Breast epithelium (tissue), 4 donors: ENCODE data around the gene MTHFD1. TPM values are rescaled to one million over a fixed set of nuclear protein-coding genes. Genes with fewer than 3 reads are reported as not detected.

Source experiments
- DNase-seq, 2 donors: peaks; one replicate each; pipeline ENCODE4 v3.0.0-alpha.2; 2019; ENCODE audit warnings: low spot score in 2 of 2
- H3K27ac ChIP-seq, 2 donors: fragments of 200-600 bp; sonication (generic) in 1 of 2; one replicate each; pipeline ENCODE4 v1.5.1; 2016 to 2019; ENCODE audit warnings: mild to moderate bottlenecking in 1 of 2
- H3K27me3 ChIP-seq, 2 donors: fragments of 200-600 bp; sonication (generic) in 1 of 2; one replicate each; pipeline versions ENCODE4 v1.5.1 to v1.6.0; 2017 to 2019; ENCODE audit warnings: control low read depth in 1 of 2, mild to moderate bottlenecking in 1 of 2
- H3K36me3 ChIP-seq: fragments of 200-600 bp; one replicate; pipeline ENCODE4 v1.5.1; 2019
- H3K4me1 ChIP-seq, 2 donors: fragments of 200-600 bp; sonication (generic); one replicate each; pipeline ENCODE4 v1.5.1; 2016 to 2019; ENCODE audit warnings: control low read depth in 1 of 2
- H3K4me3 ChIP-seq, 3 donors: fragments of 200-600 bp; sonication (generic); 1 replicate in 2 of 3; 2 replicates in 1 of 3; pipeline ENCODE4 v1.5.1; 2016 to 2019; ENCODE audit warnings: mild to moderate bottlenecking in 3 of 3, moderate library complexity in 2 of 3
- H3K9me3 ChIP-seq, 2 donors: fragments of 200-600 bp; sonication (generic) in 1 of 2; one replicate each; pipeline ENCODE4 v1.5.1; 2016 to 2019; ENCODE audit warnings: control low read depth in 1 of 2
- POLR2A ChIP-seq: fragments of 450-650 bp; IDR thresholded peaks from one replicate; pipeline ENCODE4 v1.6.1; 2016; ENCODE audit warnings: antibody characterized with exemption, mild to moderate bottlenecking, moderate library complexity
- POLR2AphosphoS5 ChIP-seq, 3 donors: sonication (generic); formaldehyde crosslinking; IDR thresholded peaks; one replicate each; pipeline ENCODE4 v1.6.1; 2017; ENCODE audit warnings: antibody characterized with exemption in 3 of 3
- intact Hi-C: fragments of 100-400 bp; cut with DNase I; formaldehyde crosslinking; loops from one replicate; pipeline ENCODE4 v1.15.1; 2023; ENCODE audit warnings: low total_unique reads
- total RNA-seq, 3 donors: library from RNA; depleted of rRNA; stranded (reverse); fragments of >200 nt; gene quantifications; one replicate each; pipeline ENCODE4 v1.1.0, GENCODE V29; 2016
- TF ChIP-seq, protein P1 (sequence below), 3 donors: fragments of 450-650 bp; IDR thresholded peaks; one replicate each; pipeline ENCODE4 v1.5.1; 2016 to 2017; ENCODE audit warnings: antibody characterized with exemption in 3 of 3, mild to moderate bottlenecking in 3 of 3, moderate library complexity in 3 of 3

Gene MTHFD1
- total RNA-seq, 3 donors from 2014 or later = 48.5 to 126 (median 50.3) TPM

DNA sequence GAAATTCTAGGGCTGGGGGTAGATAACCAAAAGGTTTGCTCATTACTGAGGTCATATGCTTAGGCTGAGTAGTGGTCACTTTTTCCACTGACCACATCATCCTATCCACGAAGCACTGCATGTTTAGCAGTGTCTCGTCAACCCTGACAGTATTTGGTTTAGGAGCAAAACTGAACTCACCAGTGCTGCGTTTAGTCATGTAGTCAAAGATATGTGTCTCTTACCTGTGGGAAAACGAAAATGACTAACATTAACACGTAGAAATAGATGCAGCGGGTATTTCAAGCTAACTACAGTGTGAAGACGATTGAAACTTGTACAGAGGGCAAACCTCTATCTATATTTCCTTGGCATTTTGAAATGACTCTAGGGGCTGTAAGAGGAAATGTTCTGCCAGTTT, 34.6 kb downstream of the MTHFD1 start:
- H3K27me3 ChIP-seq = no peaks in the 10 kb centered on the region
- TF ChIP-seq POLR2A (no peak), POLR2AphosphoS5 (IDR thresholded peaks at IDR 0.05) (no peak)
- TF ChIP-seq, protein P1, sequence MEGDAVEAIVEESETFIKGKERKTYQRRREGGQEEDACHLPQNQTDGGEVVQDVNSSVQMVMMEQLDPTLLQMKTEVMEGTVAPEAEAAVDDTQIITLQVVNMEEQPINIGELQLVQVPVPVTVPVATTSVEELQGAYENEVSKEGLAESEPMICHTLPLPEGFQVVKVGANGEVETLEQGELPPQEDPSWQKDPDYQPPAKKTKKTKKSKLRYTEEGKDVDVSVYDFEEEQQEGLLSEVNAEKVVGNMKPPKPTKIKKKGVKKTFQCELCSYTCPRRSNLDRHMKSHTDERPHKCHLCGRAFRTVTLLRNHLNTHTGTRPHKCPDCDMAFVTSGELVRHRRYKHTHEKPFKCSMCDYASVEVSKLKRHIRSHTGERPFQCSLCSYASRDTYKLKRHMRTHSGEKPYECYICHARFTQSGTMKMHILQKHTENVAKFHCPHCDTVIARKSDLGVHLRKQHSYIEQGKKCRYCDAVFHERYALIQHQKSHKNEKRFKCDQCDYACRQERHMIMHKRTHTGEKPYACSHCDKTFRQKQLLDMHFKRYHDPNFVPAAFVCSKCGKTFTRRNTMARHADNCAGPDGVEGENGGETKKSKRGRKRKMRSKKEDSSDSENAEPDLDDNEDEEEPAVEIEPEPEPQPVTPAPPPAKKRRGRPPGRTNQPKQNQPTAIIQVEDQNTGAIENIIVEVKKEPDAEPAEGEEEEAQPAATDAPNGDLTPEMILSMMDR (IDR thresholded peaks at IDR 0.05) = no peak
- DNase-seq = no peak
- no peaks in the 10 kb centered on the region for H3K4me1 ChIP-seq
- no peak overlapping the region for H3K27ac ChIP-seq
- H3K4me3 ChIP-seq = no peak overlapping the region
- H3K9me3 ChIP-seq = no peaks in the 10 kb centered on the region
- peaks cover 11% of the 10 kb centered on the region for H3K36me3 ChIP-seq
- intact Hi-C loops = no loop called here

DNA sequence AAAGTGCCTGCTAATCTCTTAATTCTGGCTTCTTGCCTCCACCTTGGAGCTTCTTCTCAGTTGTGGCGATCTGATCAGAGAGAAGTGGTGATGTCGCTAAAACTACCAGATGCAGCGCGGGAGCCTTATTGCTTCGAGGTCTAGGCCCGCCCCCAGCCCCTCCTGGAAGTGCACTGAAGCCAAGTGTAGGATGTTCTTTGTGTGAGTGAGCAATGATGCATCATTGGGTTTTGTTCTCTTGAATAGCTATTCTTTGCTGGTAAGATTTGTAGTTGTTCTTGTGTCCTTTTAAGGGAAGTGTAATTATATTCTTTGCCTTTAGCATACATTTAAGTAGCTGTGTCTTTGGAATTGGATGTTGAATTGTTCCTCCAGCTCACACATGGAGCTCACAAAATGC, 35.8 kb downstream of the MTHFD1 start:
- Histone ChIP-seq H3K27ac (no peak overlapping the region), H3K4me3 (no peak overlapping the region), H3K36me3 (peaks cover 11% of the 10 kb centered on the region), H3K4me1 (no peaks in the 10 kb centered on the region), H3K9me3 (no peaks in the 10 kb centered on the region), H3K27me3 (no peaks in the 10 kb centered on the region)
- intact Hi-C loops = no loop called here
- no peak for DNase-seq
- TF ChIP-seq POLR2AphosphoS5 (IDR thresholded peaks at IDR 0.05) = no peak
- TF ChIP-seq, protein P1 (IDR thresholded peaks at IDR 0.05) = no peak
- no peak for TF ChIP-seq POLR2A

DNA sequence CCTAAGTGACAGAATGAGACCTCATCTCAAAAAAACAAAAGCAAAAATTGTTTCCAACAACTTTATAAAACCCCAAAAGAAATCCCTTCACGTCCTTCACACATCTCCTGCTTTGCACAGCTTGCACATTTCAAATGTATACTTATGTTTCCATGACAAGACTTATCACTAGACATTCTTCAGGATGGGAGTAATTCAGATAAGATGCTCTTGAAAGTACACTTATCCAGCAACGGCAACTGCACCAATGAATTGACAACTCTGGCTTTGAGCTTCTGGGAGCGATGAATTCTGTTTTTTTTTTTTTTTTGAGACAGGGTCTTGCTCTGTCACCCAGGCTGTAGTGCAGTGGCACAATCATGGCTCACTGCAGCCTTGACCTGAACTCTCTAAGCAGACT, 46.4 kb downstream of the MTHFD1 start:
- intact Hi-C loops = no loop called here
- H3K4me3 ChIP-seq = no peak overlapping the region
- H3K27me3 ChIP-seq = no peaks in the 10 kb centered on the region
- no peaks in the 10 kb centered on the region for H3K9me3 ChIP-seq
- TF ChIP-seq, protein P1 (IDR thresholded peaks at IDR 0.05) = no peak
- TF ChIP-seq POLR2AphosphoS5 (IDR thresholded peaks at IDR 0.05) = no peak
- no peak for TF ChIP-seq POLR2A
- H3K4me1 ChIP-seq = no peaks in the 10 kb centered on the region
- H3K27ac ChIP-seq = no peak overlapping the region
- no peak for DNase-seq
- no peaks in the 10 kb centered on the region for H3K36me3 ChIP-seq

DNA sequence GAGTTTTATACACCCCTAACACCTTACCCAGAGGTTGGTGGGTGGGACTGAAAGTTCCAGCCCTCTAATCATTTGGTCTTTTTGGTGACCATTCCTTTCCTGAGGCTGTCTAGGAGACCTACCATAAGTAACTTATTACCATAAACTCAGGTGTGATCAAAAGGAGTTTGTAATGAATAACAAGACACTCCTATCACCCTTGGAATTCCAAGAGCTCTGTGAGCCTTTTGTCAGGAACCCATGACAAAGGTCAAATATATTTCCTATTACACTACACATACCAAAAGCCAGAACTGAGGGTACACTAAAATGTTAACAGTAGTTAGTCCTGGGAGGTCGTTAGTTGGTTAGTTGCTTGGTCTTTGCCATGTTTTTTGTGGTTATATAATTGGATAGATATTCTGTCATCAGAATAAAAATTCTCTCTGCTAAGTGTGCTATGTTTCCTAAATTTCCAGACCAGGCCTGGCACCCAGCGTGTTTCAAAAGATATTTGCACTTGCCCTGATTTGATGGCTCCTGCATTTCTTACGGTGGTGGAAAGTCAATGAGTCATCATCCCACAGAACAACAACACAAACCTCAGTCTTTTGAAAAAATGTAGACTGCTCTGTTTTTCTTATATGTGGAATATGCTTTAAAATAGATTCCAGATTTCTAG, 50.2 kb downstream of the MTHFD1 start:
- H3K27me3 ChIP-seq = no peaks in the 10 kb centered on the region
- H3K27ac ChIP-seq = no peak overlapping the region
- H3K9me3 ChIP-seq = no peaks in the 10 kb centered on the region
- H3K36me3 ChIP-seq = no peaks in the 10 kb centered on the region
- no peak overlapping the region for H3K4me3 ChIP-seq
- no peak for DNase-seq
- TF ChIP-seq POLR2AphosphoS5 (IDR thresholded peaks at IDR 0.05) (no peak), POLR2A (no peak)
- TF ChIP-seq, protein P1 (IDR thresholded peaks at IDR 0.05) = no peak
- no peaks in the 10 kb centered on the region for H3K4me1 ChIP-seq
- intact Hi-C loops = no loop called here

DNA sequence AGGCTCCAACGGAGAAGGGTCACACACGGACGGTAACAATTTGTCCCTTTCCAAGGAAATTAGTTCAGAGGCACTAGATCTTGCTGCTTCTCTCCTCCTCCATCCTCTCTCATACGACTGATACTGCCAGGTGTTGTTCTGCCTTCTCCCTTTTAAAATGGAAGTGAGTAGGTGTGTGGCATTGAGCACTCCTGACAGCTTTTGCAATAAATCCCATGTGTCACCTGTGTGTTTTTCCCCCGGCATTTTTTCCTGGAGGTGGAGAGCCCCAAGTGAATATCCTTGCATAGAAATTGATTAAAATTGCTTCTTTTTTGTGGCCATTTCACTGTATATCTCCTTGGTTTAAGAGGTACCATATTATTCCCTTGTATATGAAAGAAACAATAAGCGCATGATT, 51.0 kb downstream of the MTHFD1 start:
- no peak overlapping the region for H3K4me3 ChIP-seq
- H3K27me3 ChIP-seq = no peaks in the 10 kb centered on the region
- intact Hi-C loops = no loop called here
- H3K36me3 ChIP-seq = no peaks in the 10 kb centered on the region
- H3K9me3 ChIP-seq = no peaks in the 10 kb centered on the region
- TF ChIP-seq POLR2A (no peak), POLR2AphosphoS5 (IDR thresholded peaks at IDR 0.05) (no peak)
- TF ChIP-seq, protein P1 (IDR thresholded peaks at IDR 0.05) = no peak
- no peak overlapping the region for H3K27ac ChIP-seq
- H3K4me1 ChIP-seq = no peaks in the 10 kb centered on the region
- DNase-seq = no peak
